ENCODE results near the gene PDGFB. TPM values are rescaled to one million over a fixed set of nuclear protein-coding genes. Genes with fewer than 3 reads are reported as not detected.

Gene PDGFB
- total RNA-seq, 1 experiment from 2014 or later = 13.1 TPM

- H4K20me1 ChIP-seq (ENCODE audit: insufficient read depth) = no peaks in the 10 kb centered on the region
- H3K9me2 ChIP-seq (ENCODE audit: insufficient read depth) = no peaks in the 10 kb centered on the region
- H3K79me2 ChIP-seq (ENCODE audit: insufficient read depth, low read length) = no peaks in the 10 kb centered on the region
- ATAC-seq (no peak), DNase-seq (ENCODE audit: low read depth, low spot score) (no peak)
- RAD21 ChIA-PET (ENCODE audit: low non-redundant PET in 1 of 2, low total read pairs in 2 of 2, uncharacterized antibody in 2 of 2, unreplicated experiment in 2 of 2) = no interaction called here
- no TSS peak for BruUV-seq (replicated peaks)
- CTCF ChIA-PET = no interaction called here
- H3K4me2 ChIP-seq (ENCODE audit: low read length) = no peak overlapping the region
- H3K27ac ChIP-seq (ENCODE audit: low read depth, low read length) = no peak overlapping the region
- H2AFZ ChIP-seq (ENCODE audit: low read depth, low read length, poor library complexity, severe bottlenecking) = no peak overlapping the region
- H3K4me3 ChIP-seq (replicated peaks in 1 of 2; ENCODE audit: low read depth in 1 of 2, low read length in 2 of 2) = no peak overlapping the region
- peaks cover 21 to 55% of the 10 kb centered on the region in 2 experiments for H3K4me1 ChIP-seq (ENCODE audit: control insufficient read depth in 1 of 2, insufficient read depth in 2 of 2, low read length in 2 of 2)
- H3K9me3 ChIP-seq (ENCODE audit: control insufficient read depth in 1 of 2, insufficient read depth in 1 of 2, low read depth in 1 of 2, low read length in 2 of 2) = peaks cover 0 to 12% of the 10 kb centered on the region in 2 experiments; a peak in 1 of 4 replicates
- intact Hi-C loops (cut with micrococcal nuclease) = no loop called here
- H3K9ac ChIP-seq (ENCODE audit: low read length) = no peak overlapping the region
- no peak for TF ChIP-seq JUND (IDR thresholded peaks at IDR 0.05)
- TF ChIP-seq SRF (IDR thresholded peaks at IDR 0.05; ENCODE audit: low read depth) = no peak
- TF ChIP-seq EZH2 (IDR thresholded peaks at IDR 0.05) = no peak
- TF ChIP-seq YY1 (IDR thresholded peaks at IDR 0.05; ENCODE audit: extremely low read depth, insufficient replicate concordance, low read depth, low read length) = no peak
- TF ChIP-seq REST (IDR thresholded peaks at IDR 0.05; ENCODE audit: low read depth) = no peak
- no peaks in the 10 kb centered on the region for H3K36me3 ChIP-seq (ENCODE audit: control insufficient read depth in 1 of 2, insufficient read depth in 2 of 2, low read length in 2 of 2)
- H3K27me3 ChIP-seq (ENCODE audit: insufficient read depth, low read length) = no peaks in the 10 kb centered on the region
- POLR2A ChIA-PET = no interaction called here
Observed at GRCh38 chr22:39179841-39180335, 64.9 kb downstream of the PDGFB start.

GRCh38 chr22:39179401-39179827 lies 65.4 kb downstream of the PDGFB start:
- DNase-seq (ENCODE audit: low read depth, low spot score) (no peak), ATAC-seq (no peak)
- TF ChIP-seq RAD21 (IDR thresholded peaks at IDR 0.05; ENCODE audit: low read depth) (no peak), SIN3A (IDR thresholded peaks at IDR 0.05; ENCODE audit: low read depth) (no peak)
- BruUV-seq (replicated peaks) = no TSS peak
- H3K9me3 ChIP-seq (ENCODE audit: control insufficient read depth in 1 of 2, insufficient read depth in 1 of 2, low read depth in 1 of 2, low read length in 2 of 2) = peaks cover 0 to 12% of the 10 kb centered on the region in 2 experiments; a peak in 1 of 4 replicates
- POLR2A ChIA-PET = interaction anchor here (0.9 kb wide), 1 partner anchor 140 kb away, joined by 3 read pairs; the partner anchor contains the start of gene RPL3
- H3K9me2 ChIP-seq (ENCODE audit: insufficient read depth) = no peaks in the 10 kb centered on the region
- H4K20me1 ChIP-seq (ENCODE audit: insufficient read depth) = no peaks in the 10 kb centered on the region
- RAD21 ChIA-PET (ENCODE audit: low non-redundant PET in 1 of 2, low total read pairs in 2 of 2, uncharacterized antibody in 2 of 2, unreplicated experiment in 2 of 2) = no interaction called here
- H3K79me2 ChIP-seq (ENCODE audit: insufficient read depth, low read length) = no peaks in the 10 kb centered on the region
- no peak overlapping the region for H2AFZ ChIP-seq (ENCODE audit: low read depth, low read length, poor library complexity, severe bottlenecking)
- peaks cover 26 to 55% of the 10 kb centered on the region in 2 experiments for H3K4me1 ChIP-seq (ENCODE audit: control insufficient read depth in 1 of 2, insufficient read depth in 2 of 2, low read length in 2 of 2)
- no peak overlapping the region for H3K4me2 ChIP-seq (ENCODE audit: low read length)
- H3K27me3 ChIP-seq (ENCODE audit: insufficient read depth, low read length) = no peaks in the 10 kb centered on the region
- H3K4me3 ChIP-seq (replicated peaks in 1 of 2; ENCODE audit: low read depth in 1 of 2, low read length in 2 of 2) = no peak overlapping the region
- no peaks in the 10 kb centered on the region for H3K36me3 ChIP-seq (ENCODE audit: control insufficient read depth in 1 of 2, insufficient read depth in 2 of 2, low read length in 2 of 2)
- CTCF ChIA-PET = no interaction called here
- H3K27ac ChIP-seq (ENCODE audit: low read depth, low read length) = no peak overlapping the region
- no peak overlapping the region for H3K9ac ChIP-seq (ENCODE audit: low read length)
- intact Hi-C loops (cut with micrococcal nuclease) = no loop called here

All from HCT116 (cell line).